H1 (cell line): ENCODE data around the gene APP. TPM values are rescaled to one million over a fixed set of nuclear protein-coding genes. Genes with fewer than 3 reads are reported as not detected.

Source experiments
- CTCF ChIA-PET: fragments of 300-600 bp; sonication (Branson Sonifier 250); formaldehyde crosslinking; loops from one replicate; lab custom pipeline; 2021; ENCODE audit not compliant: partially characterized antibody; lab: Charles Lee
- POLR2A ChIA-PET: fragments of 300-600 bp; sonication (Branson Sonifier 250); formaldehyde crosslinking; loops from one replicate; lab custom pipeline; 2021; ENCODE audit warnings: inconsistent platforms; ENCODE audit not compliant: partially characterized antibody; lab: Charles Lee
- DNase-seq, 2 experiments: peaks; one replicate each; pipeline versions ENCODE4 v3.0.0 to v3.0.0-alpha.2; 2010 to 2022; ENCODE audit warnings: low spot score in 2 of 2, low read depth in 1 of 2, mixed read lengths in 1 of 2
- FAIRE-seq: peaks from 2 replicates; lab custom pipeline; 2011; peaks lifted over from hg19 to GRCh38; lab: Jason Lieb, UNC
- H2AFZ ChIP-seq: 2 replicates; pipeline ENCODE4 v1.8.1; 2012; ENCODE audit warnings: low read length, inconsistent platforms
- H2AK5ac ChIP-seq: 2 replicates; pipeline ENCODE4 v1.6.1; 2013; ENCODE audit warnings: low read depth, low read length
- H2BK120ac ChIP-seq: replicated peaks from 2 replicates; pipeline ENCODE3; 2013; ENCODE audit warnings: low read depth, low read length, inconsistent platforms
- H2BK12ac ChIP-seq: 2 replicates; pipeline ENCODE4 v1.6.1; 2013; ENCODE audit warnings: low read depth, low read length
- H2BK15ac ChIP-seq: 2 replicates; pipeline ENCODE4 v1.6.1; 2013; ENCODE audit warnings: low read length
- H2BK20ac ChIP-seq: 2 replicates; pipeline ENCODE4 v1.6.1; 2013; ENCODE audit warnings: low read length
- H2BK5ac ChIP-seq: 2 replicates; pipeline ENCODE4 v1.6.1; 2013; ENCODE audit warnings: low read depth, low read length
- H3K14ac ChIP-seq: 2 replicates; pipeline ENCODE4 v1.6.1; 2013; ENCODE audit warnings: inconsistent platforms; ENCODE audit not compliant: insufficient read length
- H3K18ac ChIP-seq: 2 replicates; pipeline ENCODE4 v1.6.1; 2013; ENCODE audit warnings: low read length; ENCODE audit errors: extremely low read depth
- H3K23ac ChIP-seq: 2 replicates; pipeline ENCODE4 v1.6.1; 2013; ENCODE audit warnings: inconsistent platforms; ENCODE audit not compliant: insufficient read length
- H3K23me2 ChIP-seq: 2 replicates; pipeline ENCODE4 v1.6.1; 2013; ENCODE audit warnings: low read depth, low read length
- H3K27ac ChIP-seq: 2 replicates; pipeline ENCODE4 v1.6.1; 2011; ENCODE audit warnings: low read depth, low read length, inconsistent platforms
- H3K27me3 ChIP-seq, 4 experiments: replicated peaks in 1 of 4; 1 replicate in 1 of 4; 2 replicates in 3 of 4; pipeline versions ENCODE4 v1.6.1 to v1.8.1; 2011 to 2013; ENCODE audit warnings: low read length in 3 of 4, mild to moderate bottlenecking in 3 of 4, inconsistent platforms in 2 of 4, mixed read lengths in 2 of 4, moderate library complexity in 1 of 4; ENCODE audit not compliant: control insufficient read depth in 3 of 4, insufficient read depth in 3 of 4; ENCODE audit errors: extremely low read depth in 1 of 4
- H3K36me3 ChIP-seq, 4 experiments: 2 replicates each; pipeline versions ENCODE4 v1.6.1 to v1.8.1; 2011 to 2013; ENCODE audit warnings: mild to moderate bottlenecking in 4 of 4, low read length in 3 of 4, moderate library complexity in 2 of 4, control low read depth in 1 of 4, inconsistent platforms in 1 of 4; ENCODE audit not compliant: insufficient read depth in 4 of 4, control insufficient read depth in 2 of 4
- H3K4ac ChIP-seq: replicated peaks from 2 replicates; pipeline ENCODE3; 2013; ENCODE audit warnings: low read length, low read depth, mixed read lengths, inconsistent platforms; ENCODE audit not compliant: insufficient read length
- H3K4me1 ChIP-seq, 4 experiments: replicated peaks in 1 of 4; 1 replicate in 1 of 4; 2 replicates in 3 of 4; pipeline versions ENCODE4 v1.6.1 to v1.8.1; 2011 to 2013; ENCODE audit warnings: low read length in 3 of 4, inconsistent platforms in 2 of 4, mixed read lengths in 1 of 4; ENCODE audit not compliant: insufficient read depth in 4 of 4, control insufficient read depth in 3 of 4
- H3K4me2 ChIP-seq, 2 experiments: 2 replicates each; pipeline versions ENCODE4 v1.6.1 to v1.8.1; 2011 to 2013; ENCODE audit warnings: low read depth in 2 of 2, low read length in 2 of 2, control low read depth in 1 of 2, inconsistent platforms in 1 of 2, mild to moderate bottlenecking in 1 of 2; ENCODE audit not compliant: insufficient read depth in 1 of 2
- H3K4me3 ChIP-seq, 4 experiments: fragments of 200-600, 300-600 bp in 1 of 4; sonication (generic), shearing (Covaris generic), sonication (Bioruptor Twin) in 1 of 4; 2 replicates each; pipeline versions ENCODE4 v1.5.1 to v1.8.1; 2011 to 2016; ENCODE audit warnings: low read length in 4 of 4, low read depth in 3 of 4, control low read depth in 2 of 4, inconsistent platforms in 2 of 4, mild to moderate bottlenecking in 2 of 4, mixed read lengths in 1 of 4, moderate library complexity in 1 of 4; ENCODE audit not compliant: insufficient read depth in 2 of 4; ENCODE audit errors: extremely low read depth in 1 of 4
- H3K56ac ChIP-seq: replicated peaks from 2 replicates; pipeline ENCODE3; 2013; ENCODE audit warnings: low read depth, mild to moderate bottlenecking, mixed read lengths, low read length, inconsistent platforms; ENCODE audit not compliant: insufficient read length
- H3K79me1 ChIP-seq: 2 replicates; pipeline ENCODE4 v1.6.1; 2013; ENCODE audit warnings: low read depth, low read length, control low read depth
- H3K79me2 ChIP-seq, 2 experiments: 2 replicates each; pipeline versions ENCODE4 v1.6.1 to v1.8.1; 2012 to 2013; ENCODE audit warnings: low read length in 2 of 2, mild to moderate bottlenecking in 2 of 2, inconsistent platforms in 1 of 2; ENCODE audit not compliant: insufficient read depth in 2 of 2, control insufficient read depth in 1 of 2
- H3K9ac ChIP-seq, 4 experiments: replicated peaks in 1 of 4; 1 replicate in 1 of 4; 2 replicates in 3 of 4; pipeline versions ENCODE4 v1.6.1 to v1.8.1; 2011 to 2013; ENCODE audit warnings: low read depth in 3 of 4, low read length in 3 of 4, control low read depth in 2 of 4, mild to moderate bottlenecking in 2 of 4, moderate library complexity in 2 of 4, inconsistent platforms in 1 of 4; ENCODE audit errors: extremely low read depth in 1 of 4
- H3K9me3 ChIP-seq, 2 experiments: 2 replicates each; pipeline versions ENCODE4 v1.6.1 to v1.8.1; 2012 to 2013; ENCODE audit warnings: mild to moderate bottlenecking in 2 of 2, moderate library complexity in 2 of 2, control low read depth in 1 of 2, inconsistent platforms in 1 of 2, low read depth in 1 of 2, low read length in 1 of 2, mixed read lengths in 1 of 2; ENCODE audit not compliant: insufficient read depth in 2 of 2
- H4K20me1 ChIP-seq, 2 experiments: replicated peaks in 1 of 2; 2 replicates each; pipeline versions ENCODE3 to v1.8.1; 2011 to 2013; ENCODE audit warnings: inconsistent platforms in 2 of 2, low read length in 2 of 2, mild to moderate bottlenecking in 1 of 2; ENCODE audit not compliant: insufficient read depth in 2 of 2, control insufficient read depth in 1 of 2
- H4K5ac ChIP-seq: 2 replicates; pipeline ENCODE4 v1.6.1; 2013; ENCODE audit warnings: low read length, low read depth, mixed read lengths, inconsistent platforms; ENCODE audit not compliant: insufficient read length
- H4K8ac ChIP-seq: 2 replicates; pipeline ENCODE4 v1.8.0; 2013; ENCODE audit warnings: mild to moderate bottlenecking, moderate library complexity, low read length, inconsistent platforms; ENCODE audit not compliant: insufficient read depth; ENCODE audit errors: extremely low read depth
- H4K91ac ChIP-seq: replicated peaks from 2 replicates; pipeline ENCODE3; 2013; ENCODE audit warnings: low read length, mixed read lengths, inconsistent platforms; ENCODE audit not compliant: insufficient read length
- BCL11A ChIP-seq, 2 experiments: IDR thresholded peaks; one replicate each; pipeline ENCODE4 v1.6.1; 2011; ENCODE audit warnings: low read depth in 2 of 2, low read length in 2 of 2, mild to moderate bottlenecking in 2 of 2
- EP300 ChIP-seq, 2 experiments: IDR thresholded peaks; 1 replicate in 1 of 2; 2 replicates in 1 of 2; pipeline ENCODE4 v1.6.1; 2011 to 2012; ENCODE audit warnings: low read depth in 2 of 2, low read length in 2 of 2, mild to moderate bottlenecking in 2 of 2, borderline replicate concordance in 1 of 2, inconsistent platforms in 1 of 2, moderate library complexity in 1 of 2
- GABPA ChIP-seq: IDR thresholded peaks from 2 replicates; pipeline ENCODE4 v1.6.1; 2011; ENCODE audit warnings: mild to moderate bottlenecking, low read length, moderate library complexity, borderline replicate concordance; ENCODE audit not compliant: insufficient read depth
- GTF2F1 ChIP-seq: IDR thresholded peaks from 2 replicates; pipeline ENCODE4 v1.6.1; 2012; ENCODE audit warnings: low read depth, low read length, improper control_type of control experiment, borderline replicate concordance
- JUN ChIP-seq: IDR thresholded peaks from 2 replicates; pipeline ENCODE4 v1.6.1; 2011; ENCODE audit warnings: low read depth, mild to moderate bottlenecking, improper control_type of control experiment, low read length
- KDM1A ChIP-seq: fragments of 200-600, 300-600 bp; sonication (generic); IDR thresholded peaks from 2 replicates; pipeline ENCODE4 v1.7.1; 2016; ENCODE audit warnings: mild to moderate bottlenecking, low read length, borderline replicate concordance
- PHF8 ChIP-seq: fragments of 200-600 bp; sonication (generic); conservative IDR thresholded peaks from 2 replicates; pipeline ENCODE4 v1.7.1; 2012; ENCODE audit warnings: low read depth, mild to moderate bottlenecking, inconsistent platforms, low read length, moderate library complexity
- POLR2A ChIP-seq, 2 experiments: IDR thresholded peaks; 1 replicate in 1 of 2; 2 replicates in 1 of 2; pipeline ENCODE4 v1.6.1; 2011; ENCODE audit warnings: low read depth in 2 of 2, low read length in 2 of 2, mild to moderate bottlenecking in 2 of 2; ENCODE audit errors: control extremely low read depth in 1 of 2
- RAD21 ChIP-seq, 2 experiments: IDR thresholded peaks in 1 of 2; conservative IDR thresholded peaks in 1 of 2; 2 replicates each; pipeline ENCODE4 v1.6.1; 2011; ENCODE audit warnings: low read depth in 2 of 2, low read length in 2 of 2, improper control_type of control experiment in 1 of 2, inconsistent platforms in 1 of 2, mild to moderate bottlenecking in 1 of 2, moderate library complexity in 1 of 2
- RXRA ChIP-seq: IDR thresholded peaks from 2 replicates; pipeline ENCODE4 v1.6.1; 2011; ENCODE audit warnings: low read depth, mild to moderate bottlenecking, low read length, moderate library complexity; ENCODE audit not compliant: insufficient read depth
- TBP ChIP-seq: IDR thresholded peaks from 2 replicates; pipeline ENCODE4 v1.6.1; 2011; ENCODE audit warnings: low read depth, low read length, improper control_type of control experiment
- TEAD4 ChIP-seq: IDR thresholded peaks from 2 replicates; pipeline ENCODE4 v1.6.1; 2012; ENCODE audit warnings: low read depth, low read length, inconsistent platforms, mixed read lengths
- ZNF274 ChIP-seq: IDR thresholded peaks from 2 replicates; pipeline ENCODE4 v1.7.0; 2012; ENCODE audit warnings: low read length, borderline replicate concordance; ENCODE audit errors: extremely low read depth
- WGBS, 2 experiments: shearing (Covaris generic) in 1 of 2; methylation state at CpG; one replicate each; pipeline versions ENCODE4 v1.1.6 to v1.1.7; 2013 to 2015; ENCODE audit warnings: low lambda C conversion rate in 2 of 2, mixed read lengths in 2 of 2, inconsistent platforms in 1 of 2, low coverage in 1 of 2, missing lambda C conversion rate in 1 of 2; ENCODE audit not compliant: insufficient replicate concordance in 2 of 2, insufficient coverage in 1 of 2, insufficient read length in 1 of 2; ENCODE audit errors: extremely low coverage in 1 of 2, missing lambda C conversion rate in 1 of 2; 5-methylcytosine and 5-hydroxymethylcytosine counted together
- polyA plus RNA-seq, 7 experiments: library from polyadenylated mRNA; depleted of rRNA in 3 of 7; stranded (reverse) in 5 of 7; unstranded in 2 of 7; fragments of >200 nt in 5 of 7; fragments of 200-250 nt in 2 of 7; gene quantifications; 1 replicate in 5 of 7; 2 replicates in 1 of 7; 4 replicates in 1 of 7; pipeline versions ENCODE4 v1.2.1 to v1.2.3, GENCODE V29; 2011 to 2013; ENCODE audit warnings: missing spikeins in 2 of 7, mixed read lengths in 2 of 7
- total RNA-seq: library from RNA; stranded (reverse); fragmentation: NEBNext Ultra II Directional; extraction: Animal tissue kit (Norgen Biotek cat#: 25700); gene quantifications from 2 replicates; pipeline ENCODE4 v1.2.1, GENCODE V29; 2021

The APP gene
- total and polyA plus RNA-seq, 2 of the 8 experiments (the other 6 are each of a cell fraction or from before 2014, with no cell fraction given) = 375 to 551 TPM

GRCh38 chr21:26070121-26070520 lies 100.4 kb downstream of the APP start:
- H3K36me3 ChIP-seq = no peaks in the 10 kb centered on the region
- H3K4me3 ChIP-seq = no peak overlapping the region
- H2BK20ac ChIP-seq = no peak overlapping the region
- no peak for TF ChIP-seq EP300 (IDR thresholded peaks at IDR 0.05; ENCODE audit: borderline replicate concordance in 1 of 2, low read depth in 2 of 2, low read length in 2 of 2)
- TF ChIP-seq KDM1A = no peak
- no peak for TF ChIP-seq BCL11A (IDR thresholded peaks at IDR 0.05; ENCODE audit: low read depth in 2 of 2, low read length in 2 of 2)
- TF ChIP-seq JUN = no peak
- no peak for TF ChIP-seq RXRA
- TF ChIP-seq ZNF274 = no peak
- TF ChIP-seq TEAD4 = no peak
- TF ChIP-seq PHF8 = no peak
- no peak for TF ChIP-seq GABPA
- TF ChIP-seq GTF2F1 = no peak
- TF ChIP-seq POLR2A (IDR thresholded peaks at IDR 0.05; ENCODE audit: control extremely low read depth in 1 of 2, low read depth in 2 of 2, low read length in 2 of 2) = no peak
- TF ChIP-seq RAD21 (IDR thresholded peaks at IDR 0.05 in 1 of 2, conservative IDR thresholded peaks at IDR 0.05 in 1 of 2; ENCODE audit: low read depth in 2 of 2, low read length in 2 of 2) = no peak
- TF ChIP-seq TBP = no peak
- H4K20me1 ChIP-seq = peaks cover 2 to 3% of the 10 kb centered on the region in 2 experiments
- H2BK15ac ChIP-seq = no peak overlapping the region
- 78% methylated on average over 2 of the region's 2 CpGs; no CpG with 5 or more reads in 1 of the 2 experiments for WGBS, 2 experiments
- H3K56ac ChIP-seq = no peak overlapping the region
- no peaks in the 10 kb centered on the region; the same call in 1 of the 2 replicates for H3K23me2 ChIP-seq
- no peak overlapping the region for H4K5ac ChIP-seq
- H2AFZ ChIP-seq = no peak overlapping the region
- no peak for DNase-seq
- no peak overlapping the region for H3K14ac ChIP-seq
- H2BK5ac ChIP-seq = no peak overlapping the region
- H3K27me3 ChIP-seq = no peaks in the 10 kb centered on the region
- ChIA-PET CTCF (interaction anchor here (1.9 kb wide), 1 partner anchor 9 kb away, joined by 7 read pairs; no protein-coding TSS in a partner anchor), POLR2A (interaction anchor here (1.0 kb wide), 1 partner anchor 99 kb away, joined by 4 read pairs; no protein-coding TSS in a partner anchor)
- no peak overlapping the region for H3K23ac ChIP-seq
- H3K18ac ChIP-seq = no peak overlapping the region
- no peak overlapping the region for H2BK120ac ChIP-seq
- H2AK5ac ChIP-seq = no peak overlapping the region
- peaks cover 5% of the 10 kb centered on the region for H3K79me1 ChIP-seq
- FAIRE-seq = no peak
- no peak overlapping the region for H3K27ac ChIP-seq
- H3K9me3 ChIP-seq = no peaks in the 10 kb centered on the region
- H4K91ac ChIP-seq = no peak overlapping the region
- H3K4ac ChIP-seq = no peak overlapping the region
- no peak overlapping the region for H2BK12ac ChIP-seq
- no peak overlapping the region for H3K9ac ChIP-seq
- no peak overlapping the region for H3K4me2 ChIP-seq
- H4K8ac ChIP-seq = no peak overlapping the region
- H3K79me2 ChIP-seq = peaks cover 10 to 100% of the 10 kb centered on the region in 2 experiments; a peak in 3 of 4 replicates
- peaks cover 5 to 31% (median 19%) of the 10 kb centered on the region in 4 experiments; a peak in 6 of 7 replicates for H3K4me1 ChIP-seq
